ENCODE measurements around the gene TAMALIN.

TAMALIN gene

GRCh38 chr12:51980051-51980808 lies 26.5 kb upstream of the TAMALIN start:
- TF ChIP-seq, protein P1, sequence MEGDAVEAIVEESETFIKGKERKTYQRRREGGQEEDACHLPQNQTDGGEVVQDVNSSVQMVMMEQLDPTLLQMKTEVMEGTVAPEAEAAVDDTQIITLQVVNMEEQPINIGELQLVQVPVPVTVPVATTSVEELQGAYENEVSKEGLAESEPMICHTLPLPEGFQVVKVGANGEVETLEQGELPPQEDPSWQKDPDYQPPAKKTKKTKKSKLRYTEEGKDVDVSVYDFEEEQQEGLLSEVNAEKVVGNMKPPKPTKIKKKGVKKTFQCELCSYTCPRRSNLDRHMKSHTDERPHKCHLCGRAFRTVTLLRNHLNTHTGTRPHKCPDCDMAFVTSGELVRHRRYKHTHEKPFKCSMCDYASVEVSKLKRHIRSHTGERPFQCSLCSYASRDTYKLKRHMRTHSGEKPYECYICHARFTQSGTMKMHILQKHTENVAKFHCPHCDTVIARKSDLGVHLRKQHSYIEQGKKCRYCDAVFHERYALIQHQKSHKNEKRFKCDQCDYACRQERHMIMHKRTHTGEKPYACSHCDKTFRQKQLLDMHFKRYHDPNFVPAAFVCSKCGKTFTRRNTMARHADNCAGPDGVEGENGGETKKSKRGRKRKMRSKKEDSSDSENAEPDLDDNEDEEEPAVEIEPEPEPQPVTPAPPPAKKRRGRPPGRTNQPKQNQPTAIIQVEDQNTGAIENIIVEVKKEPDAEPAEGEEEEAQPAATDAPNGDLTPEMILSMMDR (IDR thresholded peaks at IDR 0.05; ENCODE audit: insufficient read depth, low read length): peak; percentile 96
- TF ChIP-seq, protein P2, sequence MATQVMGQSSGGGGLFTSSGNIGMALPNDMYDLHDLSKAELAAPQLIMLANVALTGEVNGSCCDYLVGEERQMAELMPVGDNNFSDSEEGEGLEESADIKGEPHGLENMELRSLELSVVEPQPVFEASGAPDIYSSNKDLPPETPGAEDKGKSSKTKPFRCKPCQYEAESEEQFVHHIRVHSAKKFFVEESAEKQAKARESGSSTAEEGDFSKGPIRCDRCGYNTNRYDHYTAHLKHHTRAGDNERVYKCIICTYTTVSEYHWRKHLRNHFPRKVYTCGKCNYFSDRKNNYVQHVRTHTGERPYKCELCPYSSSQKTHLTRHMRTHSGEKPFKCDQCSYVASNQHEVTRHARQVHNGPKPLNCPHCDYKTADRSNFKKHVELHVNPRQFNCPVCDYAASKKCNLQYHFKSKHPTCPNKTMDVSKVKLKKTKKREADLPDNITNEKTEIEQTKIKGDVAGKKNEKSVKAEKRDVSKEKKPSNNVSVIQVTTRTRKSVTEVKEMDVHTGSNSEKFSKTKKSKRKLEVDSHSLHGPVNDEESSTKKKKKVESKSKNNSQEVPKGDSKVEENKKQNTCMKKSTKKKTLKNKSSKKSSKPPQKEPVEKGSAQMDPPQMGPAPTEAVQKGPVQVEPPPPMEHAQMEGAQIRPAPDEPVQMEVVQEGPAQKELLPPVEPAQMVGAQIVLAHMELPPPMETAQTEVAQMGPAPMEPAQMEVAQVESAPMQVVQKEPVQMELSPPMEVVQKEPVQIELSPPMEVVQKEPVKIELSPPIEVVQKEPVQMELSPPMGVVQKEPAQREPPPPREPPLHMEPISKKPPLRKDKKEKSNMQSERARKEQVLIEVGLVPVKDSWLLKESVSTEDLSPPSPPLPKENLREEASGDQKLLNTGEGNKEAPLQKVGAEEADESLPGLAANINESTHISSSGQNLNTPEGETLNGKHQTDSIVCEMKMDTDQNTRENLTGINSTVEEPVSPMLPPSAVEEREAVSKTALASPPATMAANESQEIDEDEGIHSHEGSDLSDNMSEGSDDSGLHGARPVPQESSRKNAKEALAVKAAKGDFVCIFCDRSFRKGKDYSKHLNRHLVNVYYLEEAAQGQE (IDR thresholded peaks at IDR 0.05; ENCODE audit: insufficient replicate concordance, low read depth): no peak
- H3K27ac ChIP-seq (replicated peaks): no peak overlapping the region
- no peak overlapping the region for H3K4me3 ChIP-seq (replicated peaks; ENCODE audit: insufficient read depth, low read length)
- DNase-seq (ENCODE audit: low read depth in 1 of 2, low spot score in 1 of 2): peak; percentile 52 to 72
- H3K27me3 ChIP-seq (ENCODE audit: insufficient read depth, poor library complexity, severe bottlenecking): no peaks in the 10 kb centered on the region

GRCh38 chr12:51980809-51981127 lies 26.0 kb upstream of the TAMALIN start:
- H3K4me3 ChIP-seq (replicated peaks; ENCODE audit: insufficient read depth, low read length): no peak overlapping the region
- TF ChIP-seq SPI1 (IDR thresholded peaks at IDR 0.05; ENCODE audit: borderline replicate concordance, low read depth): no peak
- TF ChIP-seq POLR2AphosphoS5 (IDR thresholded peaks at IDR 0.05; ENCODE audit: low read depth): no peak
- no peak for TF ChIP-seq GABPA (IDR thresholded peaks at IDR 0.05; ENCODE audit: low read depth)
- TF ChIP-seq, protein P2 (IDR thresholded peaks at IDR 0.05; ENCODE audit: insufficient replicate concordance, low read depth): no peak
- TF ChIP-seq, protein P1 (IDR thresholded peaks at IDR 0.05; ENCODE audit: insufficient read depth, low read length): no peak
- DNase-seq (ENCODE audit: low read depth in 1 of 2, low spot score in 1 of 2): no peak
- no peaks in the 10 kb centered on the region for H3K27me3 ChIP-seq (ENCODE audit: insufficient read depth, poor library complexity, severe bottlenecking)
- H3K27ac ChIP-seq (replicated peaks): no peak overlapping the region

GRCh38 chr12:51984657-51985056 lies 22.1 kb upstream of the TAMALIN start:
- no peak overlapping the region for H3K4me3 ChIP-seq (replicated peaks; ENCODE audit: insufficient read depth, low read length)
- no peaks in the 10 kb centered on the region for H3K27me3 ChIP-seq (ENCODE audit: insufficient read depth, poor library complexity, severe bottlenecking)
- no peak for DNase-seq (ENCODE audit: low read depth in 1 of 2, low spot score in 1 of 2)
- TF ChIP-seq POLR2AphosphoS5 (IDR thresholded peaks at IDR 0.05; ENCODE audit: low read depth) (no peak), SPI1 (IDR thresholded peaks at IDR 0.05; ENCODE audit: borderline replicate concordance, low read depth) (no peak), GABPA (IDR thresholded peaks at IDR 0.05; ENCODE audit: low read depth) (no peak)
- TF ChIP-seq, protein P2 (IDR thresholded peaks at IDR 0.05; ENCODE audit: insufficient replicate concordance, low read depth): no peak
- TF ChIP-seq, protein P1 (IDR thresholded peaks at IDR 0.05; ENCODE audit: insufficient read depth, low read length): no peak
- no peak overlapping the region for H3K27ac ChIP-seq (replicated peaks)

All from HL-60 (cell line).